Measurements from ENCODE around the gene ZNF780B. TPM values are rescaled to one million over a fixed set of nuclear protein-coding genes. Genes with fewer than 3 reads are reported as not detected.

Gene ZNF780B
- total and polyA plus RNA-seq, 3 experiments from 2014 or later = 12.0 to 21.3 (median 16.8) TPM

DNA sequence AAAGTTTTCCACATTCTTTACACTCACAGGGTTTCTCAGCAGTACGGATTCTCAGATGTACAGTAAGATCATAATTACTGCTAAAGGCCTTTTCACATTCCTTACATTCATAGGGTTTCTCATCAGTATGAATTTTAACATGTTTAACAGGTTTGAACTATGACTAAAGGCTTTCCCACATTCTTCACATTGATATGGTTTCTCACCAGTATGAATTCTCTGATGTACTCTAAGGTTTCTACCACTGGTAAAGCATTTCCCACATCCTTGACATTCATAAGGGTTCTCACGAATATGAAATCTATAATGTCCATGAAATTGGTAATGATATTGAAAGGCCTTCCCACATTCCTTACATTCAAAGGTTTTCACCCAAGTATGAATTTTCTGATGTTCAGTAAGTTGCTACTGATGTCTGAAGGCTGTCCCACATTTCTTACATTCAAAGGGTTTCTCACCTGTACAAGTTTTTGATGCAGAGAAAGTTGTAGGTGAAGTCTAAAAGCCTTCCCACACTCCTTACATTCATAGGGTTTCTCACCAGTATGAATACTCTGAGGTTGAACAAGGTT, 22.0 kb downstream of the ZNF780B start:
- Mint-ChIP-seq H3K36me3 (peaks cover 5 to 32% (median 13%) of the 10 kb centered on the region in 3 donors), H3K4me3 (no peak overlapping the region), H3K9me3 (peaks cover 57 to 87% (median 80%) of the 10 kb centered on the region in 5 donors), H3K27ac (no peak overlapping the region), H3K4me1 (peaks cover 0 to 1% (median 0%) of the 10 kb centered on the region in 3 donors), H3K27me3 (no peaks in the 10 kb centered on the region)
- H3K36me3 ChIP-seq (ENCODE audit: insufficient read depth, low read length) = no peaks in the 10 kb centered on the region
- H3K27ac ChIP-seq (ENCODE audit: low read depth, low read length) = no peak overlapping the region
- no peaks in the 10 kb centered on the region for H3K27me3 ChIP-seq (ENCODE audit: insufficient read depth, low read length, poor library complexity, severe bottlenecking)
- no peak for DNase-seq
- no peak overlapping the region for H3K4me3 ChIP-seq (ENCODE audit: low read length)
- ChIA-PET POLR2A (no interaction called here), CTCF (no interaction called here)
- H3K4me1 ChIP-seq (ENCODE audit: insufficient read depth, low read length) = no peaks in the 10 kb centered on the region
- H3K9me3 ChIP-seq (ENCODE audit: low read length) = peaks cover 60% of the 10 kb centered on the region

DNA sequence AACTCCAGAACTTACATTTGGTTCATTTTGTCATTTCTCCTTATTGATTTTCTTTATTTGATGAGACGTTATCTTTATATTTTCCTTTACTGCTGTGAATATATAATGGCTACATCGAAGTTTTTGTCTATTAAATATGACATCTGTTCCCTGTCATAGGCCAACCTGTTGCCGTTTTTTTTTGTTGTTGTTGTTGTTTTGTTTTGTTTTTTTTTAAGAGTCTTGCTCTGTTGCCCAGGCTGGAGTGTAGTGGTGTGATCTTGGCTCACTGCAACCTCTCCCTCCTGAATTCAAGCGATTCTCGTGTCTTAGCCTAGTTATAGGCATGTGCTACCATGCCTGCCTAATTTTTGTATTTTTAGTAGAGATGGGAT, 29.4 kb downstream of the ZNF780B start:
- no peak overlapping the region for H3K27ac ChIP-seq (ENCODE audit: low read depth, low read length)
- H3K36me3 Mint-ChIP-seq = peaks cover 5 to 32% (median 15%) of the 10 kb centered on the region in 3 donors
- peaks cover 53 to 96% (median 87%) of the 10 kb centered on the region in 5 donors for H3K9me3 Mint-ChIP-seq
- H3K9me3 ChIP-seq (ENCODE audit: low read length) = peaks cover 57% of the 10 kb centered on the region
- H3K27me3 ChIP-seq (ENCODE audit: insufficient read depth, low read length, poor library complexity, severe bottlenecking) = no peaks in the 10 kb centered on the region
- peaks cover 0 to 1% (median 0%) of the 10 kb centered on the region in 3 donors for H3K4me1 Mint-ChIP-seq
- H3K4me3 Mint-ChIP-seq = no peak overlapping the region
- H3K27ac Mint-ChIP-seq = no peak overlapping the region
- H3K4me1 ChIP-seq (ENCODE audit: insufficient read depth, low read length) = no peaks in the 10 kb centered on the region
- H3K36me3 ChIP-seq (ENCODE audit: insufficient read depth, low read length) = no peaks in the 10 kb centered on the region
- POLR2A ChIA-PET = interaction anchor here (0.6 kb wide), 1 partner anchor 22 kb away, joined by 5 read pairs; no protein-coding TSS in a partner anchor
- no peak overlapping the region for H3K4me3 ChIP-seq (ENCODE audit: low read length)
- H3K27me3 Mint-ChIP-seq = no peaks in the 10 kb centered on the region
- CTCF ChIA-PET = interaction anchor here (1.3 kb wide), 1 partner anchor 56 kb away, joined by 4 read pairs; the partner anchor contains the start of gene PSMC4
- no peak for DNase-seq

DNA sequence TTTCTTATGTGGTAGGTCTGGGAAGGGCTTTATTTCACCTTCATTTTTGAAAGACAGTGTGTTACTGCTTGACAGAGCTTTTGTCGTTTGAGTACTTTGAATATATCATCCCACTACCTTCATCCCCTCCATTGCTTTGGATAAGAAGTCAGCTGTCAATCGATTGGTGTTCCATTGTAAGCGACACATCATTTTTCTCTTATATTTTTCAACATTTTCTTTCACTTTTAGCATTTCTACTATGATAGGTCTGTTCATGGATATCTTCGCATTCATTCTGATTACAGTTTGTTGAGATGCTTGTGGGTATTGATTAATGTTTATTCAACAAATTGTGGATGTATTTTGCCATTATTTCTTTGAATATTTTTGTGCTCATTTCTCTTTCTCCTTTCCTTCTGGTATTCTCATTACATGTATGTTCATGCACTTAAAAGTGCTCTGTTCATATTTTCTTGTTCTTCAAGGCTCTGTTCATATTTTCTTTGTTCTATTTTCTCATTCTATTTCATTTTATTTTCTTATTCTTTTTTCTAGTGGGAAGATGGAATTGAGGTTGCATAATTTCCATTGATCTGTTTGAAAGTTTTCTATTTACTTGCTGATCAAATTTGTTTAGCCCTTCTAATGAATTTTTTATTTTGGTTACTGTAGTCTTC, 30.0 kb downstream of the ZNF780B start:
- Histone ChIP-seq H3K27ac (ENCODE audit: low read depth, low read length) (no peak overlapping the region), H3K36me3 (ENCODE audit: insufficient read depth, low read length) (no peaks in the 10 kb centered on the region), H3K27me3 (ENCODE audit: insufficient read depth, low read length, poor library complexity, severe bottlenecking) (no peaks in the 10 kb centered on the region), H3K4me1 (ENCODE audit: insufficient read depth, low read length) (no peaks in the 10 kb centered on the region), H3K9me3 (ENCODE audit: low read length) (peaks cover 57% of the 10 kb centered on the region), H3K4me3 (ENCODE audit: low read length) (no peak overlapping the region)
- H3K4me3 Mint-ChIP-seq = no peak overlapping the region
- peaks cover 5 to 32% (median 14%) of the 10 kb centered on the region in 3 donors for H3K36me3 Mint-ChIP-seq
- DNase-seq = no peak
- H3K27ac Mint-ChIP-seq = no peak overlapping the region
- H3K27me3 Mint-ChIP-seq = no peaks in the 10 kb centered on the region
- peaks cover 0 to 1% (median 0%) of the 10 kb centered on the region in 3 donors for H3K4me1 Mint-ChIP-seq
- ChIA-PET POLR2A (interaction anchor here (0.6 kb wide), 1 partner anchor 22 kb away, joined by 5 read pairs; no protein-coding TSS in a partner anchor), CTCF (interaction anchor here (1.3 kb wide), 1 partner anchor 55 kb away, joined by 4 read pairs; the partner anchor contains the start of gene PSMC4)
- peaks cover 58 to 95% (median 90%) of the 10 kb centered on the region in 5 donors for H3K9me3 Mint-ChIP-seq

DNA sequence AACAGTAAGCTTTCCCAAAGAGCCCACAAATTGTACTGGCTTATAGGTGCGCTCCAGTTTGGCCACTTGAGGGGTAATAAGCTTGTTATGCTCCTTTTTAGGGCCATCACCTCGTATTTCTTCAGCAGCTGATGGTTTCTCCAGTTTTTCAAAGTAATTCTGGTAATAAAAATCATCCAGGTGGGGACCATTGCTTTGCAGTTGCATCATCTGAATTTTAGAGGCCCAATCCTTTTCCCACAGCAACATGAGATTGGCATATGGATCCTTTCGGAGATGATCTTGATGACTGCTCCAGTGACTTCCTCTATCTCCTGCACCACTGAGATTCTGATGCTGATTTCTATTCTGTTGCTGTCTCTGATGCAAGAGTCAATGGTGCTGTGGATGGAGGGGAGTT, 32.1 kb downstream of the ZNF780B start:
- no peaks in the 10 kb centered on the region for H3K27me3 ChIP-seq (ENCODE audit: insufficient read depth, low read length, poor library complexity, severe bottlenecking)
- Mint-ChIP-seq H3K27ac (no peak overlapping the region), H3K36me3 (peaks cover 6 to 31% (median 11%) of the 10 kb centered on the region in 3 donors), H3K4me3 (no peak overlapping the region), H3K9me3 (peaks cover 59 to 95% (median 87%) of the 10 kb centered on the region in 5 donors), H3K27me3 (no peaks in the 10 kb centered on the region), H3K4me1 (no peaks in the 10 kb centered on the region)
- POLR2A ChIA-PET = no interaction called here
- CTCF ChIA-PET = no interaction called here
- H3K9me3 ChIP-seq (ENCODE audit: low read length) = peaks cover 44% of the 10 kb centered on the region
- no peaks in the 10 kb centered on the region for H3K36me3 ChIP-seq (ENCODE audit: insufficient read depth, low read length)
- no peaks in the 10 kb centered on the region for H3K4me1 ChIP-seq (ENCODE audit: insufficient read depth, low read length)
- no peak for DNase-seq
- no peak overlapping the region for H3K4me3 ChIP-seq (ENCODE audit: low read length)
- H3K27ac ChIP-seq (ENCODE audit: low read depth, low read length) = no peak overlapping the region

DNA sequence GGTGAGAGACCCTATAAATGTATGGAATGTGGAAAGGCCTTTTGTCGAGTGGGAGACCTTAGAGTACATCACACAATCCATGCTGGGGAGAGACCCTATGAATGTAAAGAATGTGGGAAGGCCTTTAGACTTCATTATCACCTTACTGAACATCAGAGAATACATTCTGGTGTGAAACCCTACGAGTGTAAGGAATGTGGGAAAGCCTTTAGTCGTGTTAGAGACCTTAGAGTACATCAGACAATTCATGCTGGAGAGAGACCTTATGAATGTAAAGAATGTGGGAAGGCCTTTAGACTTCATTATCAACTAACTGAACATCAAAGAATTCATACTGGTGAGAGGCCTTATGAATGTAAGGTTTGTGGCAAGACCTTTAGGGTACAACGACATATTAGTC, 42.0 kb downstream of the ZNF780B start:
- Histone ChIP-seq H3K27ac (ENCODE audit: low read depth, low read length) (no peak overlapping the region), H3K4me3 (ENCODE audit: low read length) (no peak overlapping the region), H3K27me3 (ENCODE audit: insufficient read depth, low read length, poor library complexity, severe bottlenecking) (no peaks in the 10 kb centered on the region), H3K36me3 (ENCODE audit: insufficient read depth, low read length) (peaks cover 8% of the 10 kb centered on the region), H3K9me3 (ENCODE audit: low read length) (peaks cover 36% of the 10 kb centered on the region), H3K4me1 (ENCODE audit: insufficient read depth, low read length) (no peaks in the 10 kb centered on the region)
- no peak overlapping the region for H3K4me3 Mint-ChIP-seq
- H3K27me3 Mint-ChIP-seq = no peaks in the 10 kb centered on the region
- no peak overlapping the region for H3K27ac Mint-ChIP-seq
- CTCF ChIA-PET = no interaction called here
- DNase-seq = no peak
- H3K9me3 Mint-ChIP-seq = peaks cover 40 to 82% (median 75%) of the 10 kb centered on the region in 5 donors
- H3K36me3 Mint-ChIP-seq = peaks cover 29 to 70% (median 59%) of the 10 kb centered on the region in 3 donors
- POLR2A ChIA-PET = no interaction called here
- H3K4me1 Mint-ChIP-seq = no peaks in the 10 kb centered on the region

DNA sequence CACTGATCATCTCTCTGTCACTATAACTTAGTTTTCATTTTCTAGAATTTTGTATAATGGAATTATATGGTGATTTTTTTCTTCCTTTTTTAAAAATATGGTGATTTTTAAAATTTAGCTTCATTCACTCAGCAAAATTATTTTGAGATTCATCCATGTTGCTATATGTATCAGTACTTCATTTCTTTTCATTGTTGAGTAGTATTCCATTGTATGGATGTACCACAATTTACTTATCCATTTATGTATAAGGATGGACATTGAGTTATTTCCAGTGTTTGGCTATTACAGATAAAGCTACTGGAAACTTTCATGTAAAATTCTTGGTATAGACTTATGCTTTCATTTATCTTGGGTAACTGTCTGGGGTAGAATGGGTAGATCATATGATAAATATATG, 46.4 kb downstream of the ZNF780B start:
- Histone ChIP-seq H3K27ac (ENCODE audit: low read depth, low read length) (no peak overlapping the region), H3K9me3 (ENCODE audit: low read length) (peaks cover 13% of the 10 kb centered on the region), H3K36me3 (ENCODE audit: insufficient read depth, low read length) (peaks cover 27% of the 10 kb centered on the region), H3K27me3 (ENCODE audit: insufficient read depth, low read length, poor library complexity, severe bottlenecking) (no peaks in the 10 kb centered on the region), H3K4me3 (ENCODE audit: low read length) (no peak overlapping the region), H3K4me1 (ENCODE audit: insufficient read depth, low read length) (no peaks in the 10 kb centered on the region)
- ChIA-PET POLR2A (interaction anchor here (0.6 kb wide), 1 partner anchor 40 kb away, joined by 3 read pairs; no protein-coding TSS in a partner anchor), CTCF (no interaction called here)
- Mint-ChIP-seq H3K27me3 (no peaks in the 10 kb centered on the region), H3K27ac (no peak overlapping the region), H3K9me3 (peaks cover 30 to 44% (median 39%) of the 10 kb centered on the region in 5 donors), H3K4me1 (no peaks in the 10 kb centered on the region), H3K4me3 (no peak overlapping the region), H3K36me3 (peaks cover 54 to 80% (median 79%) of the 10 kb centered on the region in 3 donors)
- DNase-seq = no peak

DNA sequence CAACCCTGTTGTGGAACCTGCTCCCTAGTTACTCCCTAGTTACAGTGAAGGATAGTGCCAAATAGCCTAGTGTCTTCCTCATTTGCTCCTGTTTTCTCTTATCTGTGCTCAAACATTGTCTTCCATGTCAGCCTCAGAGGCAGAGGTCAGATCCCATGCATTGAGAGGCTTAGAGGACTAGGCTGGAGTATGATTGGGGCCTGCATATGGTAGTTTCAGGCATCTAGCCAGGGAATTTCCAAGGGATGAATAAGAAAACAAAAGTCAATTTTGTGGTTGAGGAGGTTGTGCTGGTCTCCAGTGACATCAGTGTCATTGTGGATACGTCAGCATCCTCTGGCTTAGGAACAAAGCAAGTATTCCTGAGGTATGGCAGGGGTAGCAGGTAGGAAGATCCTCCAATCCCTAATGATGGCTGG, 49.7 kb downstream of the ZNF780B start:
- ChIA-PET CTCF (no interaction called here), POLR2A (no interaction called here)
- Histone ChIP-seq H3K27me3 (ENCODE audit: insufficient read depth, low read length, poor library complexity, severe bottlenecking) (no peaks in the 10 kb centered on the region), H3K27ac (ENCODE audit: low read depth, low read length) (peak overlapping the region; percentile 56), H3K9me3 (ENCODE audit: low read length) (no peaks in the 10 kb centered on the region), H3K36me3 (ENCODE audit: insufficient read depth, low read length) (peaks cover 27% of the 10 kb centered on the region), H3K4me1 (ENCODE audit: insufficient read depth, low read length) (no peaks in the 10 kb centered on the region), H3K4me3 (ENCODE audit: low read length) (no peak overlapping the region)
- Mint-ChIP-seq H3K9me3 (peaks cover 4 to 12% (median 7%) of the 10 kb centered on the region in 5 donors), H3K4me1 (no peaks in the 10 kb centered on the region), H3K27ac (peak overlapping the region in 1 of 8 donors; percentile 2), H3K36me3 (peaks cover 35 to 52% (median 49%) of the 10 kb centered on the region in 3 donors), H3K4me3 (no peak overlapping the region), H3K27me3 (no peaks in the 10 kb centered on the region)
- DNase-seq = no peak

DNA sequence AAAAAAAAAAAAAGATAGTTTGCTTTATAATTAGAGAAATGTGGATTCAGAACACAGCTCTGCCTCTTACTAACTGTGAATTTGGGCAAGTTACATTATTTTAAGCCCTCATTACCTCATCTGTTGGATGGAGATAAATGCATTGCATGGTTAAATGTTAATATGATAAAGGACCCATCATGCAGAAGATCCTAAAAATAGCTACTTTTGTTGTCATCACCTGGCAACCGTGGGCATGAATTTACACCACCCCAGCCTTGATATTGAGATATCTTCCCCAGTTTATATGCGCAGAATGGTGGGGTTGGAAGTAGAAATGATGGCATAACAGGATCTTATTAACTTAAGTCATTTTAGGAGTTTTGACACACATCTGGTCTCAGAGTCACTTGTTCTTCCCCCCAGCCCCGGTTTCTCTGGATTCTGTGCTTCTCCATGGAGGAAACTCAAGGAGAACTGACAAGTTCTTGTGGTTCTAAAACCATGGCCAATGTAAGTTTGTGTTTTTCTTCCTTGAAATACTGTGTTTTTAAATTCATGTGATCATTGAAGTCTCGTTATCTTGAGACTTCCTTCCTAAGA, 50.2 kb downstream of the ZNF780B start:
- H3K4me3 ChIP-seq (ENCODE audit: low read length) = no peak overlapping the region
- H3K27ac ChIP-seq (ENCODE audit: low read depth, low read length) = peak overlapping the region; percentile 56
- H3K4me3 Mint-ChIP-seq = no peak overlapping the region
- no peaks in the 10 kb centered on the region for H3K9me3 ChIP-seq (ENCODE audit: low read length)
- ChIA-PET POLR2A (no interaction called here), CTCF (no interaction called here)
- H3K9me3 Mint-ChIP-seq = peaks cover 4 to 12% (median 7%) of the 10 kb centered on the region in 5 donors
- no peak overlapping the region for H3K27ac Mint-ChIP-seq
- peaks cover 35 to 49% (median 44%) of the 10 kb centered on the region in 3 donors for H3K36me3 Mint-ChIP-seq
- no peak for DNase-seq
- H3K4me1 ChIP-seq (ENCODE audit: insufficient read depth, low read length) = no peaks in the 10 kb centered on the region
- H3K27me3 Mint-ChIP-seq = no peaks in the 10 kb centered on the region
- peaks cover 27% of the 10 kb centered on the region for H3K36me3 ChIP-seq (ENCODE audit: insufficient read depth, low read length)
- H3K4me1 Mint-ChIP-seq = no peaks in the 10 kb centered on the region
- H3K27me3 ChIP-seq (ENCODE audit: insufficient read depth, low read length, poor library complexity, severe bottlenecking) = no peaks in the 10 kb centered on the region

All from CD8-positive, alpha-beta memory T cell (primary cell).